IMR-90 (cell line): ENCODE data around the gene PHKB. TPM values are rescaled to one million over a fixed set of nuclear protein-coding genes. Genes with fewer than 3 reads are reported as not detected.

Experiments used
- ATAC-seq: fragments of 200-7000 bp; cut with Tn5 transposase; 2 replicates; pipeline ENCODE4 v1.9.1; 2020; ENCODE audit warnings: low read depth, mild to moderate bottlenecking, moderate library complexity
- BruUV-seq: library from RNA; stranded (reverse); fragments of 400-500 nt; replicated peaks from 2 replicates; lab custom pipeline; 2021; lab: Mats Ljungman, UMichigan
- CTCF ChIA-PET: fragments of 300-600 bp; formaldehyde crosslinking; extraction: SDS; loops from one replicate; lab custom pipeline; 2021; ENCODE audit warnings: antibody characterized with exemption; lab: Yijun Ruan, JAX
- POLR2A ChIA-PET: fragments of 300-600 bp; sonication (Branson Sonifier 250); formaldehyde crosslinking; loops from one replicate; lab custom pipeline; 2022; ENCODE audit warnings: antibody characterized with exemption; ENCODE audit not compliant: unreplicated experiment; lab: Charles Lee
- DNase-seq: peaks from one replicate; pipeline ENCODE4 v3.0.0; 2013
- H2AFZ ChIP-seq: replicated peaks from 2 replicates; pipeline ENCODE3; 2013; ENCODE audit warnings: low read length, mild to moderate bottlenecking; ENCODE audit not compliant: poor library complexity
- H2AK5ac ChIP-seq: 2 replicates; pipeline ENCODE4 v1.6.1; 2013; ENCODE audit warnings: low read depth, low read length, inconsistent platforms
- H2AK9ac ChIP-seq: replicated peaks from 2 replicates; pipeline ENCODE3; 2013; ENCODE audit warnings: mild to moderate bottlenecking, low read depth, low read length, moderate library complexity; ENCODE audit not compliant: poor library complexity
- H2BK120ac ChIP-seq: 2 replicates; pipeline ENCODE4 v1.6.1; 2013; ENCODE audit warnings: low read depth, low read length, inconsistent platforms
- H2BK15ac ChIP-seq: 3 replicates; pipeline ENCODE4 v1.6.1; 2013; ENCODE audit warnings: low read depth, low read length, inconsistent platforms
- H2BK20ac ChIP-seq: 2 replicates; pipeline ENCODE4 v1.6.1; 2013; ENCODE audit warnings: low read depth, mild to moderate bottlenecking, inconsistent platforms, low read length, moderate library complexity
- H2BK5ac ChIP-seq: 2 replicates; pipeline ENCODE4 v1.6.1; 2013; ENCODE audit warnings: mild to moderate bottlenecking, low read depth, low read length, inconsistent platforms; ENCODE audit not compliant: poor library complexity, severe bottlenecking
- H3K14ac ChIP-seq: replicated peaks from 2 replicates; pipeline ENCODE4 v1.6.1; 2013; ENCODE audit warnings: low read depth, low read length, inconsistent platforms
- H3K18ac ChIP-seq: 2 replicates; pipeline ENCODE4 v1.6.1; 2013; ENCODE audit warnings: low read depth, low read length, control low read depth
- H3K23ac ChIP-seq: 2 replicates; pipeline ENCODE4 v1.6.1; 2013; ENCODE audit warnings: low read depth, low read length, inconsistent platforms
- H3K27ac ChIP-seq: 2 replicates; pipeline ENCODE4 v1.5.1; 2013; ENCODE audit warnings: mild to moderate bottlenecking, control low read depth, low read length; ENCODE audit not compliant: insufficient read depth
- H3K27me3 ChIP-seq: 2 replicates; pipeline ENCODE4 v1.6.1; 2013; ENCODE audit warnings: low read length; ENCODE audit not compliant: control insufficient read depth, insufficient read depth
- H3K36me3 ChIP-seq: 2 replicates; pipeline ENCODE4 v1.6.1; 2013; ENCODE audit warnings: low read length, mixed read lengths; ENCODE audit not compliant: control insufficient read depth, insufficient read depth
- H3K4ac ChIP-seq: 2 replicates; pipeline ENCODE4 v1.6.1; 2013; ENCODE audit warnings: low read depth, low read length, inconsistent platforms
- H3K4me1 ChIP-seq: 2 replicates; pipeline ENCODE4 v1.6.1; 2013; ENCODE audit warnings: low read length, mixed read lengths; ENCODE audit not compliant: control insufficient read depth, insufficient read depth
- H3K4me2 ChIP-seq: 2 replicates; pipeline ENCODE4 v1.6.1; 2013; ENCODE audit warnings: low read depth, mild to moderate bottlenecking, control low read depth, low read length, moderate library complexity
- H3K4me3 ChIP-seq: 2 replicates; pipeline ENCODE4 v1.5.1; 2013; ENCODE audit warnings: low read depth, mild to moderate bottlenecking, control low read depth, low read length, moderate library complexity; ENCODE audit not compliant: insufficient read depth
- H3K56ac ChIP-seq: 2 replicates; pipeline ENCODE4 v1.6.1; 2013; ENCODE audit warnings: low read length, inconsistent platforms; ENCODE audit not compliant: insufficient read depth; ENCODE audit errors: extremely low read depth
- H3K79me1 ChIP-seq, 2 experiments: 2 replicates each; pipeline ENCODE4 v1.6.1; 2013; ENCODE audit warnings: low read length in 2 of 2, inconsistent platforms in 1 of 2, low read depth in 1 of 2
- H3K9ac ChIP-seq: 2 replicates; pipeline ENCODE4 v1.6.1; 2013; ENCODE audit warnings: low read depth, low read length, control low read depth
- H3K9me1 ChIP-seq: 2 replicates; pipeline ENCODE4 v1.6.1; 2013; ENCODE audit warnings: low read length, inconsistent platforms; ENCODE audit not compliant: insufficient read depth
- H3K9me3 ChIP-seq: 2 replicates; pipeline ENCODE4 v1.6.1; 2013; ENCODE audit warnings: low read length; ENCODE audit not compliant: control insufficient read depth, insufficient read depth
- H4K20me1 ChIP-seq: 2 replicates; pipeline ENCODE4 v1.6.1; 2013; ENCODE audit warnings: low read length, inconsistent platforms; ENCODE audit not compliant: insufficient read depth
- H4K5ac ChIP-seq: 2 replicates; pipeline ENCODE4 v1.6.1; 2013; ENCODE audit warnings: mild to moderate bottlenecking, low read depth, low read length, control low read depth
- H4K8ac ChIP-seq, 2 experiments: 2 replicates each; pipeline ENCODE4 v1.6.1; 2013; ENCODE audit warnings: low read depth in 2 of 2, low read length in 2 of 2, control low read depth in 1 of 2, inconsistent platforms in 1 of 2
- H4K91ac ChIP-seq: 2 replicates; pipeline ENCODE4 v1.6.1; 2013; ENCODE audit warnings: low read depth, low read length, inconsistent platforms; ENCODE audit not compliant: insufficient read depth
- CEBPB ChIP-seq: IDR thresholded peaks from 2 replicates; pipeline ENCODE4 v1.6.1; 2012; ENCODE audit warnings: low read depth, low read length, improper control_type of control experiment
- CHD1 ChIP-seq: IDR thresholded peaks from 2 replicates; pipeline ENCODE4 v1.6.1; 2012; ENCODE audit warnings: low read depth, low read length, improper control_type of control experiment
- CTCF ChIP-seq: conservative IDR thresholded peaks from 2 replicates; pipeline ENCODE4 v1.5.1; 2012; ENCODE audit warnings: mild to moderate bottlenecking, low read depth, low read length, improper control_type of control experiment
- NFE2L2 ChIP-seq: fragments of 150-350 bp; IDR thresholded peaks from 2 replicates; pipeline ENCODE4 v1.6.1; 2016; ENCODE audit warnings: low read depth, mild to moderate bottlenecking, low read length
- POLR2A ChIP-seq: IDR thresholded peaks from 2 replicates; pipeline ENCODE4 v1.6.1; 2012; ENCODE audit warnings: mild to moderate bottlenecking, low read depth, low read length
- RFX5 ChIP-seq: IDR thresholded peaks from 2 replicates; pipeline ENCODE4 v1.8.0; 2012; ENCODE audit warnings: low read depth, mild to moderate bottlenecking, low read length, moderate library complexity
- SMC3 ChIP-seq: fragments of 150-350 bp; IDR thresholded peaks from 2 replicates; pipeline ENCODE4 v1.6.1; 2016; ENCODE audit warnings: low read depth, mild to moderate bottlenecking, antibody characterized with exemption, low read length, moderate library complexity
- dilution Hi-C: fragments of 300-500 bp; cut with HindIII; formaldehyde crosslinking; loops from one replicate; pipeline ENCODE4 v1.14.3; 2018; ENCODE audit warnings: low sequenced_read_pairs; ENCODE audit not compliant: unreplicated experiment
- in situ Hi-C: fragments of 300-500 bp; cut with MboI; formaldehyde crosslinking; loops from 3 replicates; pipeline ENCODE4 v1.14.3; 2019; ENCODE audit warnings: low sequenced_read_pairs, inconsistent platforms, mixed read lengths
- intact Hi-C: fragments of 100-400 bp; cut with micrococcal nuclease; formaldehyde crosslinking; loops from 2 replicates; pipeline ENCODE4 v1.10.0; 2022
- polyA plus RNA-seq, 3 experiments: library from polyadenylated mRNA; depleted of rRNA; stranded (reverse); fragments of >200 nt; gene quantifications; 2 replicates each; pipeline ENCODE4 v1.2.3, GENCODE V29; 2012; ENCODE audit warnings: low replicate concordance in 1 of 3
- total RNA-seq: library from RNA; depleted of rRNA; stranded (reverse); fragments of >200 nt; gene quantifications from 2 replicates; pipeline ENCODE4 v1.2.3, GENCODE V29; 2012
- TF ChIP-seq, protein P1 (sequence below): fragments of 150-350 bp; IDR thresholded peaks from 2 replicates; pipeline ENCODE4 v1.6.1; 2016; ENCODE audit warnings: low read depth, mild to moderate bottlenecking, low read length, moderate library complexity, borderline replicate concordance

The PHKB gene
- total and polyA plus RNA-seq, 2 of the 4 experiments (the other 2 are of a cell fraction): 24.2 to 58.6 TPM

DNA sequence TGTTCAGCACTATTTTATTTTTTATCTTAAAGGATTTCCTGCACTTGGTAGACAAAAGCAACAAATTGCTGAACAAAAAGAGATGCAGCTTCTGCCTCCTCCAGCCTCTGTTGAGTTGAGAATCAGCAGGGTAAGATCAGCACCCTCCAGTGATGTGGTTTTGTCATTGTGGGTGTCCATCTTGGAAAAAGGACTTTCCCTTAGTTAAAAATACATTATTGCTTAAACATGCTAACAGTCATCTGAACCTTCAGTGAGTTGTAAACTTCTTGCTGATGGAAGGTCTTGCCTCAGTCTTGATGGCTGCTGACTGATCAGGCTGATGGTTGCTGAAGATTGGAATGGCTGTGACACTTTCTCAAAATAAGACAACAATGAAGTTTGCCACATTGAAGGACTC, 101.2 kb downstream of the PHKB start:
- Histone ChIP-seq H3K14ac (no peak overlapping the region), H4K5ac (no peak overlapping the region), H4K20me1 (0 out of 2 replicates have a peak, but pooled peaks cover 4% of the 10 kb centered on the region), H3K4ac (no peak overlapping the region), H2AK9ac (no peak overlapping the region), H3K4me3 (no peak overlapping the region), H3K79me1 (peaks cover 6 to 18% of the 10 kb centered on the region in 2 experiments; a peak in 2 of 4 replicates), H3K9me3 (no peaks in the 10 kb centered on the region), H3K9me1 (no peaks in the 10 kb centered on the region), H3K23ac (no peak overlapping the region), H3K27ac (no peak overlapping the region), H3K4me2 (no peak overlapping the region), H2BK5ac (no peak overlapping the region), H2BK120ac (no peak overlapping the region), H2BK20ac (no peak overlapping the region), H3K56ac (no peak overlapping the region), H2AFZ (no peak overlapping the region), H3K4me1 (peaks cover 2% of the 10 kb centered on the region; the same call in 1 of the 2 replicates), H2AK5ac (no peak overlapping the region), H3K36me3 (peaks cover 4% of the 10 kb centered on the region; the same call in 1 of the 2 replicates), H3K18ac (no peak overlapping the region), H4K8ac (no peak overlapping the region), H3K9ac (no peak overlapping the region), H4K91ac (no peak overlapping the region), H3K27me3 (no peaks in the 10 kb centered on the region), H2BK15ac (no peak overlapping the region)
- no peak for TF ChIP-seq POLR2A
- no peak for TF ChIP-seq NFE2L2
- no peak for TF ChIP-seq CHD1
- TF ChIP-seq SMC3: no peak
- TF ChIP-seq, protein P1, sequence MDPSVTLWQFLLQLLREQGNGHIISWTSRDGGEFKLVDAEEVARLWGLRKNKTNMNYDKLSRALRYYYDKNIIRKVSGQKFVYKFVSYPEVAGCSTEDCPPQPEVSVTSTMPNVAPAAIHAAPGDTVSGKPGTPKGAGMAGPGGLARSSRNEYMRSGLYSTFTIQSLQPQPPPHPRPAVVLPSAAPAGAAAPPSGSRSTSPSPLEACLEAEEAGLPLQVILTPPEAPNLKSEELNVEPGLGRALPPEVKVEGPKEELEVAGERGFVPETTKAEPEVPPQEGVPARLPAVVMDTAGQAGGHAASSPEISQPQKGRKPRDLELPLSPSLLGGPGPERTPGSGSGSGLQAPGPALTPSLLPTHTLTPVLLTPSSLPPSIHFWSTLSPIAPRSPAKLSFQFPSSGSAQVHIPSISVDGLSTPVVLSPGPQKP: no peak
- TF ChIP-seq RFX5: no peak
- no peak for TF ChIP-seq CEBPB
- no peak for TF ChIP-seq CTCF
- dilution Hi-C loops: no loop called here
- no peak for ATAC-seq
- BruUV-seq: no TSS peak
- POLR2A ChIA-PET: no interaction called here
- CTCF ChIA-PET: no interaction called here
- intact Hi-C loops: no loop called here
- in situ Hi-C loops: loop anchor here (10.0 kb wide), 1 partner anchor 62 kb away; no protein-coding TSS in a partner anchor
- DNase-seq: no peak
